A549 (cell line): ENCODE measurements around the gene UPF2. TPM values are rescaled to one million over a fixed set of nuclear protein-coding genes. Genes with fewer than 3 reads are reported as not detected.
A peak's percentile ranks its signal among the peaks of the same experiment; 100 is the strongest.

ENCODE experiments used
- ATAC-seq, 2 experiments: fragments of 200-7000 bp in 1 of 2; fragments of >200 bp in 1 of 2; cut with Nextera tagmentation in 1 of 2; cut with Tn5 transposase in 1 of 2; 3 replicates each; pipeline versions ENCODE4 v1.8.0 to v1.9.1; 2018 to 2020; ENCODE audit warnings: mild to moderate bottlenecking in 1 of 2, moderate library complexity in 1 of 2
- CTCF ChIA-PET: fragments of 300-600 bp; sonication (Branson Sonifier 250); formaldehyde crosslinking; extraction: SDS; loops from one replicate; lab custom pipeline; 2021; ENCODE audit warnings: antibody characterized with exemption, inconsistent platforms; lab: Yijun Ruan, JAX
- POLR2A ChIA-PET: fragments of 350-600 bp; formaldehyde crosslinking; extraction: SDS; loops from one replicate; lab custom pipeline; 2021; ENCODE audit warnings: antibody characterized with exemption, inconsistent platforms; lab: Yijun Ruan, JAX
- DNase-seq, 2 experiments: peaks; one replicate each; pipeline versions ENCODE4 v3.0.0 to v3.0.0-alpha.2; 2011 to 2016; ENCODE audit warnings: low read depth in 1 of 2, low spot score in 1 of 2
- FAIRE-seq: peaks from 2 replicates; lab custom pipeline; 2011; peaks lifted over from hg19 to GRCh38; lab: Jason Lieb, UNC
- H3K27ac ChIP-seq, 2 experiments: fragments of >200 bp; sonication (Bioruptor Twin); formaldehyde crosslinking; 3 replicates each; pipeline ENCODE4 v1.5.1; 2016 to 2017
- H3K4me1 ChIP-seq: fragments of >200 bp; sonication (Bioruptor Twin); formaldehyde crosslinking; 3 replicates; pipeline ENCODE4 v1.6.1; 2016
- H3K4me2 ChIP-seq: fragments of >200 bp; sonication (Bioruptor Twin); formaldehyde crosslinking; 3 replicates; pipeline ENCODE4 v1.6.1; 2016
- H3K4me3 ChIP-seq: fragments of >200 bp; sonication (Bioruptor Twin); formaldehyde crosslinking; 3 replicates; pipeline ENCODE4 v1.5.1; 2016
- H3K9me3 ChIP-seq: fragments of >200 bp; sonication (Bioruptor Twin); formaldehyde crosslinking; 3 replicates; pipeline ENCODE4 v1.6.1; 2016
- CBX8 ChIP-seq: fragments of 200-600 bp; sonication (generic); IDR thresholded peaks from 2 replicates; pipeline ENCODE4 v1.6.1; 2016
- CHD2 ChIP-seq: fragments of 150-350 bp; IDR thresholded peaks from 2 replicates; pipeline ENCODE4 v1.6.1; 2014; ENCODE audit warnings: low read length; ENCODE audit not compliant: partially characterized antibody
- EP300 ChIP-seq, 2 experiments: fragments of >200 bp; sonication (Bioruptor Twin); formaldehyde crosslinking; IDR thresholded peaks; 2 replicates in 1 of 2; 3 replicates in 1 of 2; pipeline ENCODE4 v1.6.1; 2016 to 2017
- FOXS1 ChIP-seq: fragments of 250-450 bp; sonication (Bioruptor Pico); IDR thresholded peaks from 2 replicates; pipeline ENCODE4 v1.5.0; 2020; ENCODE audit warnings: mild to moderate bottlenecking, moderate library complexity
- HOXB13 ChIP-seq: fragments of 250-450 bp; sonication (Bioruptor Pico); IDR thresholded peaks from 2 replicates; pipeline ENCODE4 v1.5.0; 2020; ENCODE audit warnings: low read depth, mild to moderate bottlenecking, moderate library complexity
- HOXB5 ChIP-seq: fragments of 250-450 bp; sonication (Bioruptor Pico); IDR thresholded peaks from 2 replicates; pipeline ENCODE4 v1.5.0; 2020; ENCODE audit warnings: mild to moderate bottlenecking, moderate library complexity
- NFE2L2 ChIP-seq: fragments of 150-350 bp; conservative IDR thresholded peaks from 2 replicates; pipeline ENCODE4 v1.6.1; 2014; ENCODE audit warnings: low read length
- NPAS2 ChIP-seq: fragments of 250-450 bp; sonication (Bioruptor Pico); IDR thresholded peaks from 2 replicates; pipeline ENCODE4 v1.8.0; 2022; ENCODE audit warnings: mild to moderate bottlenecking, moderate library complexity, borderline replicate concordance
- RFX5 ChIP-seq: fragments of 450-650 bp; IDR thresholded peaks from 2 replicates; pipeline ENCODE4 v1.7.1; 2014; ENCODE audit warnings: antibody characterized with exemption, mild to moderate bottlenecking, moderate library complexity
- SREBF2 ChIP-seq: fragments of 450-650 bp; IDR thresholded peaks from 2 replicates; pipeline ENCODE4 v1.6.1; 2014; ENCODE audit warnings: mild to moderate bottlenecking, moderate library complexity
- TFCP2L1 ChIP-seq: fragments of 250-450 bp; sonication (Bioruptor Pico); IDR thresholded peaks from 2 replicates; pipeline ENCODE4 v1.5.0; 2021; ENCODE audit warnings: mild to moderate bottlenecking
- TP53 ChIP-seq: fragments of 250-450 bp; sonication (Bioruptor Pico); IDR thresholded peaks from 2 replicates; pipeline ENCODE4 v1.5.0; 2021; ENCODE audit warnings: mild to moderate bottlenecking, moderate library complexity
- ZNF302 ChIP-seq: fragments of 250-450 bp; sonication (Bioruptor Pico); IDR thresholded peaks from 2 replicates; pipeline ENCODE4 v1.9.0; 2021; ENCODE audit warnings: inconsistent platforms, mild to moderate bottlenecking, moderate library complexity
- ZSCAN20 ChIP-seq: fragments of 250-450 bp; sonication (Bioruptor Pico); IDR thresholded peaks from 2 replicates; pipeline ENCODE4 v1.8.0; 2022; ENCODE audit warnings: mild to moderate bottlenecking, moderate library complexity
- WGBS: methylation state at CpG from one replicate; pipeline ENCODE4 v1.1.6; 2017; ENCODE audit errors: missing lambda C conversion rate; 5-methylcytosine and 5-hydroxymethylcytosine counted together
- polyA plus RNA-seq, 4 experiments: library from polyadenylated mRNA; depleted of rRNA in 3 of 4; stranded (reverse); fragments of >200 nt; fragmentation: RNase III in 1 of 4; extraction: RNeasy Plus Mini Kit Qiagen cat#74134 plus additional on column Dnase treatment in 1 of 4; gene quantifications; 2 replicates in 3 of 4; 3 replicates in 1 of 4; pipeline ENCODE4 v1.2.3, GENCODE V29; 2011 to 2017
- TF ChIP-seq, protein P1 (sequence below): fragments of 200-600 bp; sonication (generic); IDR thresholded peaks from 2 replicates; pipeline ENCODE4 v1.6.1; 2016; ENCODE audit warnings: antibody characterized with exemption, mild to moderate bottlenecking, moderate library complexity
- TF ChIP-seq, protein P2 (sequence below): fragments of 250-450 bp; sonication (Bioruptor Pico); IDR thresholded peaks from 2 replicates; pipeline ENCODE4 v1.5.0; 2020; ENCODE audit warnings: low read depth, mild to moderate bottlenecking, moderate library complexity
- TF ChIP-seq, protein P3 (sequence below): fragments of 450-650 bp; IDR thresholded peaks from 2 replicates; pipeline ENCODE4 v1.6.1; 2014; ENCODE audit warnings: antibody characterized with exemption
- TF ChIP-seq, protein P4 (sequence below): fragments of >200 bp; sonication (Bioruptor Twin); formaldehyde crosslinking; IDR thresholded peaks from 3 replicates; pipeline ENCODE4 v1.6.1; 2016

The UPF2 gene
- polyA plus RNA-seq, 2 of the 4 experiments (the other 2 are of a cell fraction), result 16.5 to 21.6 TPM

- CTCF ChIA-PET, result interaction anchor here (0.6 to 1.9 kb wide), 2 partner anchors 13 to 960 kb away, joined by 3 to 6 read pairs; no protein-coding TSS in a partner anchor
- FAIRE-seq (no peak), ATAC-seq (no peak), DNase-seq (no peak)
- POLR2A ChIA-PET, result no interaction called here
- 92% methylated on average over 36 of the region's 47 CpGs for WGBS
- TF ChIP-seq CHD2 (no peak), NPAS2 (no peak), ZSCAN20 (CRISPR knock-in tag) (no peak), EP300 (IDR thresholded peaks at IDR 0.05) (no peak), TFCP2L1 (CRISPR knock-in tag) (no peak), HOXB5 (CRISPR knock-in tag) (no peak), TP53 (no peak)
- TF ChIP-seq, protein P1, sequence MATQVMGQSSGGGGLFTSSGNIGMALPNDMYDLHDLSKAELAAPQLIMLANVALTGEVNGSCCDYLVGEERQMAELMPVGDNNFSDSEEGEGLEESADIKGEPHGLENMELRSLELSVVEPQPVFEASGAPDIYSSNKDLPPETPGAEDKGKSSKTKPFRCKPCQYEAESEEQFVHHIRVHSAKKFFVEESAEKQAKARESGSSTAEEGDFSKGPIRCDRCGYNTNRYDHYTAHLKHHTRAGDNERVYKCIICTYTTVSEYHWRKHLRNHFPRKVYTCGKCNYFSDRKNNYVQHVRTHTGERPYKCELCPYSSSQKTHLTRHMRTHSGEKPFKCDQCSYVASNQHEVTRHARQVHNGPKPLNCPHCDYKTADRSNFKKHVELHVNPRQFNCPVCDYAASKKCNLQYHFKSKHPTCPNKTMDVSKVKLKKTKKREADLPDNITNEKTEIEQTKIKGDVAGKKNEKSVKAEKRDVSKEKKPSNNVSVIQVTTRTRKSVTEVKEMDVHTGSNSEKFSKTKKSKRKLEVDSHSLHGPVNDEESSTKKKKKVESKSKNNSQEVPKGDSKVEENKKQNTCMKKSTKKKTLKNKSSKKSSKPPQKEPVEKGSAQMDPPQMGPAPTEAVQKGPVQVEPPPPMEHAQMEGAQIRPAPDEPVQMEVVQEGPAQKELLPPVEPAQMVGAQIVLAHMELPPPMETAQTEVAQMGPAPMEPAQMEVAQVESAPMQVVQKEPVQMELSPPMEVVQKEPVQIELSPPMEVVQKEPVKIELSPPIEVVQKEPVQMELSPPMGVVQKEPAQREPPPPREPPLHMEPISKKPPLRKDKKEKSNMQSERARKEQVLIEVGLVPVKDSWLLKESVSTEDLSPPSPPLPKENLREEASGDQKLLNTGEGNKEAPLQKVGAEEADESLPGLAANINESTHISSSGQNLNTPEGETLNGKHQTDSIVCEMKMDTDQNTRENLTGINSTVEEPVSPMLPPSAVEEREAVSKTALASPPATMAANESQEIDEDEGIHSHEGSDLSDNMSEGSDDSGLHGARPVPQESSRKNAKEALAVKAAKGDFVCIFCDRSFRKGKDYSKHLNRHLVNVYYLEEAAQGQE, result no peak
- TF ChIP-seq, protein P2, sequence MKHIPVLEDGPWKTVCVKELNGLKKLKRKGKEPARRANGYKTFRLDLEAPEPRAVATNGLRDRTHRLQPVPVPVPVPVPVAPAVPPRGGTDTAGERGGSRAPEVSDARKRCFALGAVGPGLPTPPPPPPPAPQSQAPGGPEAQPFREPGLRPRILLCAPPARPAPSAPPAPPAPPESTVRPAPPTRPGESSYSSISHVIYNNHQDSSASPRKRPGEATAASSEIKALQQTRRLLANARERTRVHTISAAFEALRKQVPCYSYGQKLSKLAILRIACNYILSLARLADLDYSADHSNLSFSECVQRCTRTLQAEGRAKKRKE, result no peak
- TF ChIP-seq, protein P3, sequence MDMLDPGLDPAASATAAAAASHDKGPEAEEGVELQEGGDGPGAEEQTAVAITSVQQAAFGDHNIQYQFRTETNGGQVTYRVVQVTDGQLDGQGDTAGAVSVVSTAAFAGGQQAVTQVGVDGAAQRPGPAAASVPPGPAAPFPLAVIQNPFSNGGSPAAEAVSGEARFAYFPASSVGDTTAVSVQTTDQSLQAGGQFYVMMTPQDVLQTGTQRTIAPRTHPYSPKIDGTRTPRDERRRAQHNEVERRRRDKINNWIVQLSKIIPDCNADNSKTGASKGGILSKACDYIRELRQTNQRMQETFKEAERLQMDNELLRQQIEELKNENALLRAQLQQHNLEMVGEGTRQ, result no peak
- H3K27ac ChIP-seq, result no peak overlapping the region
- no peak overlapping the region for H3K4me3 ChIP-seq
- no peak overlapping the region for H3K4me2 ChIP-seq
- H3K9me3 ChIP-seq, result no peaks in the 10 kb centered on the region
- H3K4me1 ChIP-seq, result peaks cover 14% of the 10 kb centered on the region
These were observed 148.1 kb downstream of the UPF2 start for GRCh38 chr10:11894381-11895107.

DNA sequence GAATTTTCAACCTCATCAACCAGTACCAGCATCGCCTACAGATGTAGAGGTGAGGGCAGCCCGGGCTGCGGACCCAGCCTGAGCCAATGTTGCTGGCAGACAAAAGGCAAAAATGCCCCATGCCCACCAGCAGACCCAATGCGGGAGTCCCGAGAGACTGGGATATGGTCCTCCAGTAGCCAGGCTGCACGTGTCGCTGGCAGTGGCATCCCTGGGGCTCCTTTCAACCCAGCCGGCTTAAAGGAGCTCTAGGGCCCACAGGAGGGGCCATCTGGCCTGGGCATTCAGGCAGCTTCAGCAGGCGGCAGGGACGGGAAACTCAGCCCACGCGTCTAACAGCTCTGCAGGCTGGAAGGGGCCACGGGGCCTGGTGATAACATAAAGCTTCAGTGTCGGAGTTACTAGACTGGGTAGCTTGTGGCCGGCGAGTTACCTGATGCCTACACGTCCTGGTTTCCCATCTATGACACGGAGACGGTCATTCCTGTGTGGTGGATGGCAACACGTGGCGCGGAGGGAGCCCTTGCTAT lies 148.8 kb downstream of the UPF2 start:
- WGBS, result 93% methylated on average over 16 of the region's 22 CpGs
- POLR2A ChIA-PET, result no interaction called here
- TF ChIP-seq HOXB13 (CRISPR knock-in tag) (no peak), FOXS1 (CRISPR knock-in tag) (no peak), NFE2L2 (no peak), CBX8 (no peak), RFX5 (no peak), SREBF2 (no peak), ZNF302 (CRISPR knock-in tag) (no peak)
- TF ChIP-seq, protein P4, sequence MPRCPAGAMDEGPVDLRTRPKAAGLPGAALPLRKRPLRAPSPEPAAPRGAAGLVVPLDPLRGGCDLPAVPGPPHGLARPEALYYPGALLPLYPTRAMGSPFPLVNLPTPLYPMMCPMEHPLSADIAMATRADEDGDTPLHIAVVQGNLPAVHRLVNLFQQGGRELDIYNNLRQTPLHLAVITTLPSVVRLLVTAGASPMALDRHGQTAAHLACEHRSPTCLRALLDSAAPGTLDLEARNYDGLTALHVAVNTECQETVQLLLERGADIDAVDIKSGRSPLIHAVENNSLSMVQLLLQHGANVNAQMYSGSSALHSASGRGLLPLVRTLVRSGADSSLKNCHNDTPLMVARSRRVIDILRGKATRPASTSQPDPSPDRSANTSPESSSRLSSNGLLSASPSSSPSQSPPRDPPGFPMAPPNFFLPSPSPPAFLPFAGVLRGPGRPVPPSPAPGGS, result no peak
- Histone ChIP-seq H3K4me2 (no peak overlapping the region), H3K9me3 (no peaks in the 10 kb centered on the region), H3K4me1 (peaks cover 12% of the 10 kb centered on the region), H3K4me3 (no peak overlapping the region), H3K27ac (peak overlapping the region in 1 of 2 experiments; percentile 41; a peak in 1 of 6 replicates)
- FAIRE-seq (no peak), ATAC-seq (peak in 1 of 2 experiments; percentile 15; a peak in 1 of 6 replicates), DNase-seq (no peak)
- CTCF ChIA-PET, result interaction anchor here (1.9 kb wide), 1 partner anchor 12 kb away, joined by 6 read pairs; no protein-coding TSS in a partner anchor
